ENCODE data around the gene INPP5K. TPM values are rescaled to one million over a fixed set of nuclear protein-coding genes. Genes with fewer than 3 reads are reported as not detected.

Gene INPP5K
- total RNA-seq, result 30.1 and 41.4 TPM in 2 replicates

DNA sequence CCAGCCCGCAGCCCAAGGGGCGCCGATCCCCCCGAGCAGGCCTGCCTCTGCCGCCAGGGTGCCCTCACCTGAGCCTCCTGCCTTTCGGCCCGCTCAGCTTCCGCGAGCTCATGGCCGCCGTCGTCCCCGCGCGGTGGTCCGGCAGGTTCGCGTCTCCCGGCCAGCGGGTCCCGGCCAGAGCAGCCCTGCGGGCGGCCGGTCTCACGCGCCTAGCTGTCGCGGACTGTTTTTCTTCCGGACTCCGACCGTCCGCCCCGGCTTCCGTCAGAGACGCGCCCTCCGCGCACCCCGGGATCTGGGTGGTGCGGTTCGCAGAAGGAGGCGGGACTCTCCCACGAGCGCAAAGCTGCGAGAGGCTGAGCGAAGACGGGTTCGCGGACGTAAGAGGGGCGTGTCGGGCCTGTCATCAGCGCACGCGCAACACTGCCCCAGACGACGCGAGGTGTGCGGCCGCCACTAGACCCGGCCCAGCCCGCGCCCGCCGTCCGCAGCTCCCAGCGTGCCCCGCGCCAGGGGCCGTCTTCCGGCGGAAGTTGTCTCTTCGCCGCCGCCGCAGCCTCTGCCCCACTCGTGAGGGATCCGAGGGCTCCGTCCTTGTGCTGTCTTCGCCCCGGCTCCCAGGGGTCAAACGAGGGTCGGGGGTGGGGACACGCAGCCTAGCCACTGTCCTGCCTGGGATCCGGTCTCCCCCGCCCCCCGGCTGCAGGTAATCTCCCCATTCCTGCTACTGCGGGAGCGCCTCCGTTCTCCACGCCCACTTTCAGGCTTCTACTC is at the start of gene INPP5K:
Gene INPP5K (minus strand): TSS at position 225 of the 774 bp plus-strand sequence. CDS start 113 bp downstream, at position 112.

DNA sequence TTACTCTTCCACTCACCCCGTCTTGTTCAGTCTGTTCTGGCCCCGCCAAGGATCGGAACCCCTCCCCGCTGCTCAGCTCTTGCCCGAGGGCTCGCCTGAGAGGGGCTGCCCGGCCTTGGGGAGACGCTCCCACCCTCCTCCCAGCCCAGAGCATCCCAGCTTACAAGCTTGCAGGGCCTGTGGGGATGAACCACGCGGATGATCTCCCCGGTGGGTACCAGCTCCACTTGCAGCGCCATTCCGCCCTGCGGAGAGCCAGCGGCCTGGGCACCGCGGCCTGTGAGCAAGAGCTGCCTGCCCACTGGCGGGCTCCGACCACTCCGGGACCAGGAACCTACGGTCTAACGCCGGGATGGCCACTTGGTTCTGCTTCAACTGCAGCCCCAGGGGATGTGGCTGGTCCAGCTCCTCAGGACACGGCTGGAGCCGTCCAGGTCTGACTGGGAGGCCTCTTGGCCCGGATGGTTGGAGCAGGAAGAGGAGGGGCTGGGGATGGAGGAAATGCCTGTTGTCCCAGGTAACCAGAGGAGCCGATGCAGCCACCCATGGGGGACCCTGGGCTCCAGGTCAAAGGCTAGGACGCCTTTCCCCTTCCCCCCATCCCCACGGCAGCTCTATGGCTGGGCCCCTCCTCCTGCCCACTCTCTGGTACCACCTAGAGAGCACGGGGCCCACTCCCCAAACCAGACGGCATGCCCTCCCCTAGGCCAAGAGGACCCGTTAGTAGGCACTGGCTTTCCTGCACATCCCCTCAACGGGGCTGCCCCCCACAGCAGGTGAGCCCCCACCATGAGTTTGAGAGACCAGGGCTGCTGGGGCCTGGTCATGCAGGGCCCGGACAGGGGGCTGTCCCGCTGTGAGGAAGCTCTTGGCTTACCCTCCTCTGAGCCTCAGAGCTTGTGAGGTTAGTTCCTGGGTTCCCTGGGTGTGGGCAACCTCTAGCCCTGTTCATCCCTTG is 23.9 kb downstream of the INPP5K start, which contains the start of gene MYO1C:
Gene MYO1C (minus strand): TSS at position 438 of the 958 bp plus-strand sequence. CDS start 199 bp downstream, at position 239.

DNA sequence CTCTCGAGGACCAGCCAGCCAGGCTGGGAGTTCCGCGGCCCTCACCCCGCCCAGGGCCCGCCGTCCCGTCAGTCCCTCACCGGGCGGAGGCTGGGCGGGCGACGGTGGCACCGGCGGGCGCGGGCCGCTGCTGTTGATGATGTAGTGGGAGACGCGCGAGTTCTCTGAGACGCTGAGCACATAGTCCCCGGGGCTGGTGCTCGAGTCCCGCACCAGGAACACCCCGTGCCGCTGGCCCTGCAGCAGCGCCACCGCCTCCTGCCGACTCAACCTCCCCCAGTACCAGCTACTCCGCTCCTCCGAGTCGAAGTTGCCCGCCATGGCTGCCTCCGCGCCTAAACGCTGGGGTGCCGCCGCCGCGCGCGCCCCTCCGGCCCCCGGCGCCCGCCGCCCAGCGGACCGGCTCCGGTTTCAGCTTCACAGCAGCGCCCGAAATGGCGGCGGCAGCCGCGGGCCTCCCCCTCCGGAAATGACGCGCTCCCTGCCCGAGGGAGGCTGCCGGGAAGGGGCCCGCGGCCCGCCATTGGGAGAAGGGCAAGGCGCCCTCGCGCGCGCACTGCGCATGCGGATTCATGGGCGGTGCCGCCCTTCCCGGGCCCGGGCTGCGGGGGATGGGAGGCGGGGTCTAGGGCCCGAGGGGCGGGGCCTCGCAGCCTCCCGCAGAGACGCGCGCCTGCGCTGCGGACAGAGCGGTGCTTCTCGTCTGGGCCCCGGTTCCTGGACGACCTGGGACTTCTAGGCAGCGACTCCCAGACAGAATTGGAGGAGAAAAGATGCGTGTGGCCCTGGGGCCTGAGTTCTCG is 60.4 kb downstream of the INPP5K start, which contains the start of gene CRK:
Gene CRK (minus strand): TSS at position 436 of the 803 bp plus-strand sequence. CDS start 115 bp downstream, at position 321.

Other genes with a start within 250 kb of the INPP5K start
- not detected in 2 replicates for gene BHLHA9, start 246.2 kb downstream of the INPP5K start, total RNA-seq
- gene TRARG1, start 236.9 kb downstream of the INPP5K start, total RNA-seq, result not detected in 2 replicates
- gene YWHAE, start 116.4 kb downstream of the INPP5K start, total RNA-seq, result 484 and 909 TPM in 2 replicates
- gene CRK, start 60.4 kb downstream of the INPP5K start, total RNA-seq, result 120 and 140 TPM in 2 replicates
- 201 and 218 TPM in 2 replicates for gene MYO1C, start 23.9 kb downstream of the INPP5K start, total RNA-seq
- gene PITPNA, start 46.2 kb upstream of the INPP5K start, total RNA-seq, result 18.4 and 18.8 TPM in 2 replicates
- 4.5 and 14.9 TPM in 2 replicates for gene SLC43A2, start 112.2 kb upstream of the INPP5K start, total RNA-seq
- 0.73 and 0.83 TPM in 2 replicates for gene SCARF1, start 129.1 kb upstream of the INPP5K start, total RNA-seq
- gene RILP, start 133.3 kb upstream of the INPP5K start, total RNA-seq, result 8.0 and 13.9 TPM in 2 replicates
- gene PRPF8, start 168.3 kb upstream of the INPP5K start, total RNA-seq, result 117 and 150 TPM in 2 replicates
- 4.9 and 6.8 TPM in 2 replicates for gene TLCD2, start 193.8 kb upstream of the INPP5K start, total RNA-seq
- 29.4 and 63.8 TPM in 2 replicates for gene WDR81, start 208.1 kb upstream of the INPP5K start, total RNA-seq
- gene SERPINF2, start 226.3 kb upstream of the INPP5K start, total RNA-seq, result 0.33 TPM in 1 of 2 replicates, not detected in the other
- gene SERPINF1, start 245.4 kb upstream of the INPP5K start, total RNA-seq, result 380 and 569 TPM in 2 replicates